NCI-H1105 (cell line): Measurements from ENCODE around the gene ZNF157.

Source experiments
- DNase-seq: peaks from one replicate; lab custom pipeline; 2025; lab: John Stamatoyannopoulos, UW

ZNF157 gene

DNA sequence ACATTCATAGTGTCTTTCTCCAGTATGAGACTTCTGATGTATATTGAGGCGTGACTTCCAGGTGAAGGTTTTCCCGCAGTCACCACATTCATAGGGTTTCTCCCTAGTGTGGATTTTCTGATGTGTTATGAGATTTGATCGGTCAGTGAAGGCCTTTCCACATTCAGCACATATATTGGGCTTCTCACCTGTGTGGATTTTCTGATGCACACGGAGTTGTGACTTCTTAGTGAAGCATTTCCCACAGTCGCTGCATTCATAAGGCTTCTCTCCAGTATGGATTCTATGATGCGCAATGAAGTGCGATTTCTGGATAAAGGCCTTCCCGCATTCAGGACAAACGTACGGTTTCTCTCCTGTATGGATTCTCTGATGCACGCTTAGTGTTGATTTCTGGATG lies 77.2 kb downstream of the ZNF157 start:
- no peak for DNase-seq

DNA sequence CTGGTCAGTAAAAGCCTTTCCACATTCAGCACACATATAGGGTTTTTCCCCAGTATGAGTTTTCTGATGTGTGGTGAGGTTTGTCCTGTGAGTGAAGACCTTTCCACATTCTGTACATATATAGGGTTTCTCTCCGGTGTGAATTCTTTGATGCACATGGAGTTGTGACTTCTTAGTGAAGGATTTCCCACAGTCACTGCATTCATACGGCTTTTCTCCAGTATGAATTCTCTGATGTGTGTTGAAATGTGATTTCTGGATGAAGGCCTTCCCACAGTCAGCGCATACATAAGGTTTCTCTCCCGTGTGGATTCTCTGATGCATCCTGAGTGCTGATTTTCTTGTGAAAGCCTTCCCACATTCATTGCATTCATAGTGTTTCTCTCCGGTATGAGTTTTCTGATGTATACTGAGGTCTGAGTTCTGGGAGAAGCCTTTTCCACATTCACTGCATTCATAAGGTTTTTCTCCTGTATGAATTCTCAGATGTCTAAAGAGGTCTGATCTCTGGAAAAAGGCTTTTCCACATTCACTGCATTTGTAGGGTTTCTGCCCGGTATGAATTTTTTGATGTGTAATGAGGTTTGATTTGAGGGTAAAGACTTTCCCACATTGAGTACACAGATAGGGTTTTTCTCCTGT lies 77.9 kb downstream of the ZNF157 start:
- no peak for DNase-seq

GRCh38 chrX:47452112-47452511 lies 81.7 kb downstream of the ZNF157 start:
- no peak for DNase-seq

DNA sequence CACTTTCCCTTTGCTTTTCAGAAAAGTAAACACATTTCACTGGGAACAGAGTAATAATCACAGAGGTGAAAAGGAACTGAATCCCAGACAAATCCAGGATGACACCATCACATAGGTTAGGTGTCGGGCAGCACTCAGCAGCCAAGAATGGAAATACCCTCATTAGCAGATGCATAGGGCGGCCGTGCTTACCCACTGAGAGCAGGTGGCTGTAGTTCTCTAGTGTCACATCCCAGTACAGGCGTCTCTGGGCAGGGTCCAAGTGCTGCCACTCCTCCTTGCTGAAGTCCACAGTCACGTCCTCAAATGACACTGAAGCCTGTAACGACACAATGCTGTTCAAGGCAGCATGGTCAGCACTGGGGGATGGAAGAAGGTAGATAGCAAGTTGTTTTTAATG lies 85.7 kb downstream of the ZNF157 start:
- no peak for DNase-seq

DNA sequence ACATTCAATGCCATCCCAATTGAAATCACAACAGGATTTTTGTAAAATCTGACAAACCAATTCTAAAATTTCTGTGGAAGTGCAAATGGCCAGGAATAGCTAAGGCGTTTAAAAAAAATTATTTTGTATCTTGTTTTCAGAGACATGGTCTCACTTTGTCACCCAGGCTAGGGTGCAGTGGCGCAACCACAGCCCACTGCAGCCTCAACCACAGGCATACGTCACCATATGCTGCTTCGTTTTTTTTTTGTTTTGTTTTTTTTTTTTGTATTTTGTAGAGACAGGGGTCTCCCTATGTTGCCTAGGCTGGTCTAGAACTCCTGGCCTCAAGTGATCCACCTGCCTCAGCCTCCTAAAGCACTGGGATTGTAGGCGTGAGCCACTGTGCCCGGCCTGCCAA lies 88.2 kb downstream of the ZNF157 start:
- DNase-seq: no peak

DNA sequence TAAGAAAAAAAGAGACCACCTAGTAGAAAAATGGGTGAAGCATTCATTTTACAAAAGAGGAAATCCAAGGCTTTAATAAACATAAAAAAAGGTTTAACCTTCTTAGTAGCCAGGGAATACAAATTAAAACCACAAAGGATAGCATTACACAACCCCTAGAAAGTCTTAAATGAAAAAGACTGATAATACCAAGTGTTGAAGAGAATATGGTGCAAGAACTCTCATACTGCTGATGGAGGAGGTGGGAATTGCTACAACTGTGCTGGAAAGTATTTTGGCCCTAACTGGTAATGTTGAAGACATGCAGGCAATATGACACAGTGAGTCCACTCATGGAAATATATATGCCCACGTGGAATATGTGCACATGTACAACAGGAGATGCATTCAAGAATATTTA lies 90.2 kb downstream of the ZNF157 start:
- no peak for DNase-seq
